Measurements from ENCODE around the gene IMPDH1.

IMPDH1 gene

DNA sequence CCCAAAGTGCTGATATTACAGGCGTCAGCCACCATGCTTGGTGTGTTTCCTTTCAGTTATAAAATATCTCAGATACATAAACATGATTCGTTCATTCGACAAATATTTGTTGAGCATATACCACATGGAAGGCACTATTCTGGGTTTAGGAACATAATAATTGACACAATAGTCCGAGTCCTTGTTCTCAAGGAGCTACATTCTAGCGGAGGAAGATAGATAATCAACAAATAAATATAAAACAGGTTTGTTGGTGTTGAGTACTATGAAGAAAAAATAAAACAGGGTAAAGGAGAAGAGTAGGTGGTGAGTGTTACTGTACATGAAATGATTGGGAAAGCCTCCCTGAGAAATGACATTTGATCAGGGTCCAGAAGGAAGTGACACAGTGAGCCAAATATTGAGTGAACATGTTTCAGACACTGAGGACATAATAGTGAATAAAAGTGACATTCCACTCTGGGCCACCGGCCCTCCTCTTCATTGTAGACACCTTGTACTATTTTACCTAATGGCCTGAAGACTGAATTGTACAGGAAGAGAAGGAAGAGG is 39.0 kb upstream of the IMPDH1 start:
- H3K9ac ChIP-seq (ENCODE audit: low read length) = no peak overlapping the region
- peaks cover 3% of the 10 kb centered on the region for H3K4me1 ChIP-seq (ENCODE audit: control insufficient read depth, insufficient read depth, low read length)
- no peak overlapping the region for H3K27ac ChIP-seq (ENCODE audit: low read depth, low read length)
- no peaks in the 10 kb centered on the region for H3K27me3 ChIP-seq (ENCODE audit: control insufficient read depth, insufficient read depth, low read length)
- no peaks in the 10 kb centered on the region for H3K36me3 ChIP-seq (ENCODE audit: control insufficient read depth, insufficient read depth, low read length)
- no peak overlapping the region for H3K4me3 ChIP-seq (ENCODE audit: low read length)

DNA sequence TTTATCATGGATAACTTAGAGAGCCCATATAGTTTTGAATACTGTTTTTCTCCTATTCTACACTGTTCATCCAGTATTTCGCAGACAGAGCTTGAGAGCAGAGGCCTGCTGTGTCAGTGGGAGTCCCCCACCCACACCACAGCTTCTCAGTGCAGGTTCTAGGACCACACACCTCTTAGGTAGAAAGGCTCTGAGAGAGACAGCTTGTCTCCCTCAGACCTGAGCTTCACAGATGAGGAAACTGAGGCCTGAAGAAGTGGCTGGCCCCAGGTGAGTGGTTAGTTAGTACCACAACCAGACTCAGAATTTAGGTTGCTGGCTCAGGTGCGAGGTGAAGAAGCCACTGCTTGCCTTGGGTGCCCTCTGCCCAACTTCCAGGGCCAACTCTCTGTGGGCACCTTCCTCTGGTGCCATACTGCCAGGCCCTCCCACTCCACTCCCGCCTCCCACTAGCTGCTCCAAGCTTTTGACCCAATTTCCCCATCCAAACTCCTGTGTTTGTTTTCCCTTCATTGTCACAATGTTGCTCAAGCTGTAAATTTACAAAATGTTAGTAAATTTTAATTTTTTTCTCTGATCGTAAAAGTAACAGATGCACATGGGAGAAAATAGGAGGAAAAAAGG is 38.3 kb upstream of the IMPDH1 start:
- Histone ChIP-seq H3K4me1 (ENCODE audit: control insufficient read depth, insufficient read depth, low read length) (no peaks in the 10 kb centered on the region), H3K36me3 (ENCODE audit: control insufficient read depth, insufficient read depth, low read length) (no peaks in the 10 kb centered on the region), H3K27me3 (ENCODE audit: control insufficient read depth, insufficient read depth, low read length) (no peaks in the 10 kb centered on the region), H3K27ac (ENCODE audit: low read depth, low read length) (no peak overlapping the region), H3K9ac (ENCODE audit: low read length) (no peak overlapping the region), H3K4me3 (ENCODE audit: low read length) (no peak overlapping the region)

DNA sequence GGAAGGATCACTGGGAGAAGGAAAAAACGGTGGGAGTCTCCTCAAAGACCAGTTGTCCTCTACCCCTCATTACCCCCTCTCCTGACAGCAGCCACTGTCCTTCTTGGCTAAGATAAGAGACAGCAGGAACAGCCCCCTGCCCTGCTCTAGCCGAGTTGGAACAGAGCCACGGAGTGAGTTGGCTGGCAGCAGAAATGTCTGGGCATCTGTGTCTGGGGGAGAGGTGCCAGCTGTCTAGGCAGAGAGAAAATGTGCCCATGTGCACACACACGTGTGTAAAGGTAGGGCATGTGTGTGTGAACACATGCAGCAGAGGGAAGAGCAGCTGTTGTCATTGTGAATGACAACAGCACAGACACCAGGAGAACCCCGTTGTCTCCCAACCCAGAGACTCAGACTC is 36.5 kb upstream of the IMPDH1 start:
- Histone ChIP-seq H3K27me3 (ENCODE audit: control insufficient read depth, insufficient read depth, low read length) (no peaks in the 10 kb centered on the region), H3K36me3 (ENCODE audit: control insufficient read depth, insufficient read depth, low read length) (no peaks in the 10 kb centered on the region), H3K4me1 (ENCODE audit: control insufficient read depth, insufficient read depth, low read length) (no peaks in the 10 kb centered on the region), H3K27ac (ENCODE audit: low read depth, low read length) (no peak overlapping the region), H3K4me3 (ENCODE audit: low read length) (no peak overlapping the region), H3K9ac (ENCODE audit: low read length) (no peak overlapping the region)

DNA sequence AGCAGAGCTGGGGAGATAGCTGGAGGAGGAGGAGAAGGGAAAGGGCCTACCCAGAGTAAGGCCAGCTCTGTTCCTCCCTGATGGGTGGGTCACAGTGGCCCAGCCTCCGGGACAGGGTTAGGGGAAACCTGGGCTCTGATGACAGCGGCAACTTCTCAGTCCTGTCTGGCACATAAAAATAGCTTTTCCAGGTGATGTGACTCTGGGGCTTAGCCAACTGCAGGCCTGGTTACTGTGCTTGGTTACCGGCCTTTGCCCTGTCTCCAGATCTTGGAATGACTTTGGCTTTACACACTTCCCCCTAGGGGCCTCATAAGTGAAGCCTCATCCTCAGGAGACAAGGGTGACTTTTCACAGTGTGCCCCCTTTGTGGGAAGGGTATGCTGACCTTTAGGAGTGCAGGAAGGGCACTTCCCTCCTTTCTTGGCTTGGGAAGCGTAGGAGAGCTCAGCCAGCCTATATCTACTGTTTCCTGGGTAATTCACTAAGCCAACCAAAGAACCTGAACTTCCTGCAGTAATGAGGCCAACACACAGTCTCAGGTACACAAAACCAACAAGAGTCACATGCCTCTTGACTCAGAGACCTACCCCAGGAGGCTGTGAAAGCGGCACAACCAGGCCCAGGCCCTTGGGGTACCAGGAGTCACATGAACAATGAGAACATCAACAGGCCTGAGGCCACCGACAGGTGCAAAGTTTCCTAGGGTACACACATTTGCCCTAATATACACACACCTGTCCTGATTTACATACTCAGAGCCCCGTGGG is 34.2 kb upstream of the IMPDH1 start:
- H3K4me1 ChIP-seq (ENCODE audit: control insufficient read depth, insufficient read depth, low read length) = no peaks in the 10 kb centered on the region
- H3K27me3 ChIP-seq (ENCODE audit: control insufficient read depth, insufficient read depth, low read length) = no peaks in the 10 kb centered on the region
- H3K4me3 ChIP-seq (ENCODE audit: low read length) = no peak overlapping the region
- no peaks in the 10 kb centered on the region for H3K36me3 ChIP-seq (ENCODE audit: control insufficient read depth, insufficient read depth, low read length)
- H3K9ac ChIP-seq (ENCODE audit: low read length) = no peak overlapping the region
- H3K27ac ChIP-seq (ENCODE audit: low read depth, low read length) = no peak overlapping the region

DNA sequence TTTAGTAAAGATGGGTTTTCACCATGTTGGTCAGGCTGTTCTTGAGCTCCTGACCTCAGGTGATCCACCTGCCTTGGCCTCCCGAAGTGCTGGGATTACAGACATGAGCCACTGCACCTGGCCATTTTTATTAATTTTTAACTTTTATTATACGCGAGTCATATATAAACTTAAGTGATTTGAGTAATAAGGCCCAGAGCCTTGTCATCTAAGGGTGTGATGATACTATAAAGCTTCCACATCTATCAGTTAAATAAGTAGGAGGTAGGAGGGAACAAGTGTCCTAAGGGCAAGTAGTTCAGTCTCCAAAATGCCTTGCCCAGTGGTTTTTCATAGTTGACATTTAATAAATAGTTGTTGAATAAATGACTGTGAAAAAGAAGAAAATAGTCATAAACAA is 32.6 kb upstream of the IMPDH1 start:
- Histone ChIP-seq H3K36me3 (ENCODE audit: control insufficient read depth, insufficient read depth, low read length) (no peaks in the 10 kb centered on the region), H3K27me3 (ENCODE audit: control insufficient read depth, insufficient read depth, low read length) (no peaks in the 10 kb centered on the region), H3K4me1 (ENCODE audit: control insufficient read depth, insufficient read depth, low read length) (no peaks in the 10 kb centered on the region), H3K27ac (ENCODE audit: low read depth, low read length) (no peak overlapping the region), H3K9ac (ENCODE audit: low read length) (no peak overlapping the region), H3K4me3 (ENCODE audit: low read length) (no peak overlapping the region)

DNA sequence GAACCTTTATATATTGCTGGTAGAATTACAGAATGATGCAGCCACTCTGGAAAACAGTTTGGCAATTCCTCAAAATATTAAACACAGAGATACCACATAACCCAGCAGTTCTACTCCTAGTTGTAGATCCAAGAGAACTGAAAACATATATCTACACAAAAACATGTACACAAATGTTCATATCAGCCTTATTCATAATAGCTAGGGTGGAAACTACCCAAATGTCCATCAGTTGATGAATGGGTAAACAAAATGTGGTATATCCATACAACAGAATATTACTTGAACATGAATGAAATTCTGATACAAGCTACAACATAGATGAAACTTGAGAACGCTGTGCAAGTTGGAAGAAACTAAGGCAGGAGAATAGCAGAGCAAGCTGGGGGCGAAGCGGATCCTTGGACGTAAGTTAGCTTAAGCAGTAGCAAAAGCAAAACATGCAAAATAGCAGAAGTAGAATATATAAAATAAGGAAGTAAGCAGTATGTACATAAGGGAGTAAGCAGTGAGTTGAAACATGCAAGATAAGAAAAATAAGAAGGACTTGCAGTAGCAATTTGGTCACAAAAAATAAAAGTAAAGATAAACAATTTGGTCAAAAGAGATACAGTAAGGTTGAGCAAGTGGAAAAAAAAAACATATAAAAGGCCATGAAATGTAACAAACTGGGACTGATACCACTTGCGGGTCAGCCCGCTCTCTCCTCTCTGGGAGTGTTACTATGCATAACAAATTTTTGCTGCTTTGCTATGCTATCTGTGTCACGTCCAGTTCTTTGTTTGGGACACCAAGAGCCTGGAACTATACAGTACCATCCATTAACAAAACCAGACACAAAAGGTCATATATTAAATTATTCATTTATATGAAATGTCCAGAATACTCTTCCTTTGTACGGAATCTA is 27.9 kb upstream of the IMPDH1 start:
- H3K27me3 ChIP-seq (ENCODE audit: control insufficient read depth, insufficient read depth, low read length) = no peaks in the 10 kb centered on the region
- no peak overlapping the region for H3K27ac ChIP-seq (ENCODE audit: low read depth, low read length)
- H3K9ac ChIP-seq (ENCODE audit: low read length) = no peak overlapping the region
- H3K4me1 ChIP-seq (ENCODE audit: control insufficient read depth, insufficient read depth, low read length) = no peaks in the 10 kb centered on the region
- H3K36me3 ChIP-seq (ENCODE audit: control insufficient read depth, insufficient read depth, low read length) = no peaks in the 10 kb centered on the region
- no peak overlapping the region for H3K4me3 ChIP-seq (ENCODE audit: low read length)

DNA sequence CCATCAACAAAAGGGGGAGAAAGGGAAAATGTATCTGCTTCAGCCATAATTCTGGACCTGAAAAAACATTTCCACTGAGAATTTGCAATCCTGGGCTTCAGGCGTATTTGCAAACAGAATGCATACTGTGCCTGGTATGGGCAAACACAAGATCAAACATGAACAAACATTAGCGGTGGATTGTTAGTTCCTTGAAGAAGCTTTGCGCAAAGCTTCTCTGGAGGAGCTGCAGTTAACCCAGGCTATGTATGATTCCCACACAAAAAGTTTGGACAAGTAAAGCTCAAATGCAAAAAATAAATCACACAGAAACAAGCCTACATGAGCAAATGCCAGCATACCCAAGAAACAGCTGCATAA is 25.5 kb upstream of the IMPDH1 start:
- H3K27ac ChIP-seq (ENCODE audit: low read depth, low read length) = no peak overlapping the region
- H3K36me3 ChIP-seq (ENCODE audit: control insufficient read depth, insufficient read depth, low read length) = no peaks in the 10 kb centered on the region
- H3K27me3 ChIP-seq (ENCODE audit: control insufficient read depth, insufficient read depth, low read length) = no peaks in the 10 kb centered on the region
- H3K4me3 ChIP-seq (ENCODE audit: low read length) = no peak overlapping the region
- no peaks in the 10 kb centered on the region for H3K4me1 ChIP-seq (ENCODE audit: control insufficient read depth, insufficient read depth, low read length)
- no peak overlapping the region for H3K9ac ChIP-seq (ENCODE audit: low read length)

DNA sequence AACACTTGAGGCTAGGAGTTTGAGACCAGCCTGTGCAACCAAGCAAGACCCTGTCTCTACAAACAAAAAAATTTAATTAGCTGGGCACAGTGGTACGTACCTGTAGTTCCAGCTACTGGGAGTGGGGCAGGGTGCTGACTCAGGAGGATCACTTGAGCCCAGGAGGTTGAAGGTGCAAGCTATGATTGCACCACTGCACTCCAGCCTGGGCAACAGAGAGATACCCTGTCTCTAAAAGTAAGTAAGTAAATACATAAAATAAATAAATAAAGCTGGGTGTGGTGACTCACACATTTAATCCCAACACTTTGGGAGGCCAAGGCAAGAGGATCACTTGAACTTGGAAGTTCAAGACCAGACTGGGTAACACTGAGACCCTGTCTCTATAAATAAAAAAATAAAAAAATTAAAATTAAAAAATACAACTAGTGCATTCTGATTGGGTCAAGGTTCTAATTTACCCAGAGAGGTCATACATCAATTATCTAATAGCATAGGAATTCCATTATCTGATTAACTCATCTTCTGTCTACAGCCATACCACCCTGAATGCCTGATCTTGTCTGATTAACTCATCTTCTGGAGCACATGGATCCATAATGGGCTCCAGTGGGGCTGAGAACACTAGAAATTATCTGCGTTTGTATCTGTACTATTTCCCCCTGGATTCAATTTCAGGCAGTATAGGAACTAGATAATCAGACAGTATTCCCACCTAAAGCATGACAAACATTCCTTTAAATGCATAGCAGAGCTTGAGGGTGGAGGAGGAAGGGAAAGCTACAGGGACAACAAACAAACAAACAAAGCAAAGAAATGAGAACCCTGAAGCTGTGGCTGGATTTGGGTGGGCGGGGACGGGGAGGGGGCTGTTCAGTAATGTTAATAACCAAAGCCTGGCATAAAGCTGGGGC is 24.9 kb upstream of the IMPDH1 start:
- H3K4me3 ChIP-seq (ENCODE audit: low read length) = no peak overlapping the region
- no peak overlapping the region for H3K27ac ChIP-seq (ENCODE audit: low read depth, low read length)
- no peaks in the 10 kb centered on the region for H3K4me1 ChIP-seq (ENCODE audit: control insufficient read depth, insufficient read depth, low read length)
- H3K36me3 ChIP-seq (ENCODE audit: control insufficient read depth, insufficient read depth, low read length) = no peaks in the 10 kb centered on the region
- no peak overlapping the region for H3K9ac ChIP-seq (ENCODE audit: low read length)
- no peaks in the 10 kb centered on the region for H3K27me3 ChIP-seq (ENCODE audit: control insufficient read depth, insufficient read depth, low read length)

DNA sequence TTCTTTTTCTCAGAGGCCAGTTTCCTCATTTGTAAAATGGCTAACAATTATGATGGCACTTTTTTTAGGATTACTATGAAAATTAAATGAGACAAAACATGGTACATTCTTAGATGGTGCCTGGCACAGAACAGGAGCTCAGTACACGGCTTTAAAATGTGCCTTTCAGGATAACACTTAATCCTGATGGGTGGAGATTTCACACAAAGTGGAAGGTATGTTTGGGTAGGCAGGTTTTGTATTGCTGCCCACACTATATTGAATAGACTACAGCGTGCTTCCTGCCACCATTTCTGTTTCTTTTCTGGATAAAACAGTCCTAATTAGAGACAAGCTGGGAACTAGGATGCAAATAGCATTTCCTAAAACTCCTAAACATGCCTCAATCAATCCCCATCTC is 22.0 kb upstream of the IMPDH1 start:
- Histone ChIP-seq H3K4me1 (ENCODE audit: control insufficient read depth, insufficient read depth, low read length) (no peaks in the 10 kb centered on the region), H3K4me3 (ENCODE audit: low read length) (no peak overlapping the region), H3K27me3 (ENCODE audit: control insufficient read depth, insufficient read depth, low read length) (no peaks in the 10 kb centered on the region), H3K36me3 (ENCODE audit: control insufficient read depth, insufficient read depth, low read length) (no peaks in the 10 kb centered on the region), H3K9ac (ENCODE audit: low read length) (no peak overlapping the region), H3K27ac (ENCODE audit: low read depth, low read length) (no peak overlapping the region)

DNA sequence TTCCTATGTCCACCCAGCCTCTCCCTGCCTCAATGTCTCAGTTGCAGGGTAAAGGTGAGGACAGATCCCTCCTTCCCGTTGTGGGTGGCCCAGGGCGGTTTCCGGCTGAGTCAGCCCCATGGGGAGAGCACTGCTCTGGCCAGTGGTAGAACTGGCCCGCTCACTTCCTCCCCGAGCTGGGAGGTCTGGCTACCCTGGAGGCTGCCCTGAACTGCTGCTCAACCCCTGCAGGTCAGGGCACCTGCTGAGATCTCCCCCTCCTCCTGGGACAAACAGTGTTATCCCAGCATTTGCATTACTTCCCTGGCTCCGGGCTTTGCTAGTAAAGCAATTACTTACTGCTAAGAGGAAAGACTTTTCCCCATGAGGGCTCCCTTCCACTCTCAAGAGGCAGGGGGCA is 21.4 kb upstream of the IMPDH1 start:
- Histone ChIP-seq H3K9ac (ENCODE audit: low read length) (no peak overlapping the region), H3K27me3 (ENCODE audit: control insufficient read depth, insufficient read depth, low read length) (no peaks in the 10 kb centered on the region), H3K4me1 (ENCODE audit: control insufficient read depth, insufficient read depth, low read length) (no peaks in the 10 kb centered on the region), H3K4me3 (ENCODE audit: low read length) (no peak overlapping the region), H3K36me3 (ENCODE audit: control insufficient read depth, insufficient read depth, low read length) (no peaks in the 10 kb centered on the region), H3K27ac (ENCODE audit: low read depth, low read length) (no peak overlapping the region)

DNA sequence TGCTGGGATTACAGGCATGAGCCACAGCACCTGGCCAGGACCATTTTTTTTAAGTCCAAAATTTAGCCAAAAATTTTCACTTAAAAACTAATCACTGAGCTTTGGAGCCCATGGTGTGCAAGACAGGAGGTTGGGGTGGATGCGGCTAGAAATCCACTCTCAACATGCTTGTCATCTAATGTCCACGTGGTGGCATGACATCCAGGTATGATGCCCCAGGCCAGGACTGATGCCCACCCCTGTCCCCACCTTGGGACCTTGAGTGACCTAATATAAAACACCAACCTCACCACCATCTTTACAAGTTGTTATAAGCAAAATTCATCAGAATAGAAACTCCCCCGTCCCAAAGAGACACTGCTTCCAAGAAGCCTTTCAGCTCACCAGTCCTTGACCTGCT is 20.4 kb upstream of the IMPDH1 start:
- no peaks in the 10 kb centered on the region for H3K4me1 ChIP-seq (ENCODE audit: control insufficient read depth, insufficient read depth, low read length)
- no peak overlapping the region for H3K27ac ChIP-seq (ENCODE audit: low read depth, low read length)

More for the DNA sequence above, 20.4 kb upstream of the IMPDH1 start:
- no peaks in the 10 kb centered on the region for H3K27me3 ChIP-seq (ENCODE audit: control insufficient read depth, insufficient read depth, low read length)
- H3K9ac ChIP-seq (ENCODE audit: low read length) = no peak overlapping the region
- no peaks in the 10 kb centered on the region for H3K36me3 ChIP-seq (ENCODE audit: control insufficient read depth, insufficient read depth, low read length)
- H3K4me3 ChIP-seq (ENCODE audit: low read length) = no peak overlapping the region
